Bronchial epithelial cell (primary cell): ENCODE data around the gene SYMPK. TPM values are rescaled to one million over a fixed set of nuclear protein-coding genes. Genes with fewer than 3 reads are reported as not detected.

Source experiments
- DNase-seq: peaks from one replicate; pipeline ENCODE4 v3.0.0-alpha.2; 2010; ENCODE audit warnings: low read depth
- FAIRE-seq: peaks from 2 replicates; lab custom pipeline; 2011; peaks lifted over from hg19 to GRCh38; lab: Jason Lieb, UNC
- H3K27me3 ChIP-seq: 2 replicates; pipeline ENCODE4 v1.5.1; 2011; ENCODE audit warnings: low read length; ENCODE audit not compliant: control insufficient read depth, insufficient read depth
- H3K36me3 ChIP-seq: 2 replicates; pipeline ENCODE4 v1.5.1; 2011; ENCODE audit warnings: low read length; ENCODE audit not compliant: control insufficient read depth, insufficient read depth
- H3K4me3 ChIP-seq: 2 replicates; pipeline ENCODE4 v1.5.1; 2011; ENCODE audit warnings: mild to moderate bottlenecking, low read depth, low read length, control low read depth
- total RNA-seq: library from RNA; depleted of rRNA; stranded (reverse); fragments of >200 nt; gene quantifications from 2 replicates; pipeline ENCODE4 v1.2.1, GENCODE V29; 2014
- TF ChIP-seq, protein P1 (sequence below): IDR thresholded peaks from 2 replicates; pipeline ENCODE4 v1.5.1; 2011; ENCODE audit warnings: mild to moderate bottlenecking, moderate library complexity, low read length, control low read depth, inconsistent platforms; ENCODE audit not compliant: insufficient read depth, severe bottlenecking

Gene SYMPK
- total RNA-seq, 1 donor from 2014 or later: 27.9 TPM

DNA sequence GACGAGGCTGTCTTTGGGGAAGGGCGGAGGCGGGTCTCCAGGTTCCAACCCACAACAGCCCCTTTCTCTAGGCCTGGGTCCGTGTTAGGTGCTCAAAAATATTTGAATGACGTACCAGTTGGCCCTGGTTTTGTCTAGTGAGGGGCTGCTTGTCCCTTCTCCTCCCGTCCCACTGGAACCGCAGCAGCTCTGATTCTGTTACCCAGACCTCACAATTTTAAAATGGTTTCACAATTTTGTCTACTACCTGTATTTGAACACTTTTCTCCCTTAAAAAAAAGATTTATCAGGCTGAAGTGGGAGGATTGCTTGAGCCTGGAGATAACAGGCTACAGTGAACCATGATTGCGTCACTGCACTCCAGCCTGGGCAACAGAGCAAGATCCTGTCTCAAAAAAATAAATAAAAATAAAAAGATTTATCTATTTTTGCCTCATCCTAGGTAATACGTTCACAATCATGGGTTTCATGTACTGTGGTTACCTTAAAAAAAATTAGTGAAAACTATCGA, 24.3 kb upstream of the SYMPK start:
- DNase-seq (no peak), FAIRE-seq (no peak)
- Histone ChIP-seq H3K36me3 (peaks cover 2% of the 10 kb centered on the region), H3K27me3 (no peaks in the 10 kb centered on the region), H3K4me3 (peak overlapping the region; percentile 62)
- TF ChIP-seq, protein P1, sequence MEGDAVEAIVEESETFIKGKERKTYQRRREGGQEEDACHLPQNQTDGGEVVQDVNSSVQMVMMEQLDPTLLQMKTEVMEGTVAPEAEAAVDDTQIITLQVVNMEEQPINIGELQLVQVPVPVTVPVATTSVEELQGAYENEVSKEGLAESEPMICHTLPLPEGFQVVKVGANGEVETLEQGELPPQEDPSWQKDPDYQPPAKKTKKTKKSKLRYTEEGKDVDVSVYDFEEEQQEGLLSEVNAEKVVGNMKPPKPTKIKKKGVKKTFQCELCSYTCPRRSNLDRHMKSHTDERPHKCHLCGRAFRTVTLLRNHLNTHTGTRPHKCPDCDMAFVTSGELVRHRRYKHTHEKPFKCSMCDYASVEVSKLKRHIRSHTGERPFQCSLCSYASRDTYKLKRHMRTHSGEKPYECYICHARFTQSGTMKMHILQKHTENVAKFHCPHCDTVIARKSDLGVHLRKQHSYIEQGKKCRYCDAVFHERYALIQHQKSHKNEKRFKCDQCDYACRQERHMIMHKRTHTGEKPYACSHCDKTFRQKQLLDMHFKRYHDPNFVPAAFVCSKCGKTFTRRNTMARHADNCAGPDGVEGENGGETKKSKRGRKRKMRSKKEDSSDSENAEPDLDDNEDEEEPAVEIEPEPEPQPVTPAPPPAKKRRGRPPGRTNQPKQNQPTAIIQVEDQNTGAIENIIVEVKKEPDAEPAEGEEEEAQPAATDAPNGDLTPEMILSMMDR: no peak

GRCh38 chr19:45886427-45887199, 23.7 kb upstream of the SYMPK start:
- TF ChIP-seq, protein P1: no peak
- peak; percentile 84 for DNase-seq
- Histone ChIP-seq H3K4me3 (peak overlapping the region; percentile 62), H3K27me3 (no peaks in the 10 kb centered on the region), H3K36me3 (peaks cover 2% of the 10 kb centered on the region)
- no peak for FAIRE-seq

- FAIRE-seq: no peak
Measured at GRCh38 chr19:45885556-45886426, 22.8 kb upstream of the SYMPK start, which contains the start of gene IRF2BP1. Gene IRF2BP1, minus strand, starts transcription at chr19:45886141. Its CDS starts 367 bp downstream, at chr19:45885774.

DNA sequence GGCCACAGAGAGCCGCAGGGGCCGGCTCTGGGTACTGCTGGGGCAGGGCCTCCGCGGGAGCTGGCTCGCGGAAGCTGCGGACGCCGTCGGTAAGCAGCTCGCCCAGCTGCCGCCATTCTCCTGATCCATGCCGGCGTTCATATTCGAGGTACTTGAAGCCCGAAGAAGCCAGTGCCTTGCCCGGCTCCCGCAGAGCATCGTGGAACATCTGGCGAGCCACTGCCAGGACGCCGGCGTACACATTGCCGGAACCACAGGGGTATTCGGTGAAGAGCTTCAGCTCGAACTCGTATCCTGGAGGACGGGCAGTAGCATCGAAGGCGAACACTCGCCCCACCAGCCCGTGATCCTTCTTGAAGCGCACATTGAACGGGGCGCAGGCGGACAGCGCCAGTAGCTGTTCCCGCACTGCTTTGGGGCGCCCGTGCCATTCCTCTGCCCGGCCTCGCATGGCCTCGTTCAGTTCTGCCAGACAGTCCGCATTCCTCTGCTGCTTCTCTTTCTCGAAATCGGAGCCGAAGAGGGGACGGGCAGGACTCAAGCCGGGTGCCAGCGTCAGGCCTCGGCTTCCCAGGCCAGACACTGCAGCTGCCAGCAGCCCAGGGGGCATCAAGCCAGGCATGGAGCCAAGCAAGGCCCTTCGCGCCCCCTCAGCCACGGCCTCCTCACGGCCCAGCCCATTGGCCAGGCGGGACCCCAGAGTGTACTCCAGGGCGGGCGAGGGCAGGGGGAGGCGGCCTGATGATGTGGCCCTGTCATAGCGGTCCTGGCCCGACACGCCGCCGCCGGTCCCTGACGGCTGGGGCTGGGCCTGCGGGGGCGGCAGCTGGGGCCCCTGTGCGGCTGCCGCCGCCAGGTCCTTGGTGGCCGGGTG, 22.0 kb upstream of the SYMPK start:
- Histone ChIP-seq H3K36me3 (peaks cover 2% of the 10 kb centered on the region), H3K4me3 (peak overlapping the region; percentile 62), H3K27me3 (no peaks in the 10 kb centered on the region)
- no peak for FAIRE-seq
- TF ChIP-seq, protein P1: no peak
- no peak for DNase-seq

More at GRCh38 chr19:45885556-45886426, 22.8 kb upstream of the SYMPK start, which contains the start of gene IRF2BP1:
- TF ChIP-seq, protein P1: no peak
- H3K4me3 ChIP-seq: peak within 1 kb of the TSS; percentile 62
- no peaks in the 10 kb centered on the region for H3K27me3 ChIP-seq
- peak; percentile 83 for DNase-seq
- peaks cover 2% of the 10 kb centered on the region for H3K36me3 ChIP-seq
